NCI-H2029 (cell line): ENCODE measurements around the gene TBX1.
"Not testable (repeated sequence)": the region's sequence is repeated elsewhere in the genome, so short reads cannot be mapped to it uniquely, and the experiment has no call there.

ENCODE experiments used
- DNase-seq: peaks from one replicate; lab custom pipeline; 2025; lab: John Stamatoyannopoulos, UW

TBX1 gene

DNA sequence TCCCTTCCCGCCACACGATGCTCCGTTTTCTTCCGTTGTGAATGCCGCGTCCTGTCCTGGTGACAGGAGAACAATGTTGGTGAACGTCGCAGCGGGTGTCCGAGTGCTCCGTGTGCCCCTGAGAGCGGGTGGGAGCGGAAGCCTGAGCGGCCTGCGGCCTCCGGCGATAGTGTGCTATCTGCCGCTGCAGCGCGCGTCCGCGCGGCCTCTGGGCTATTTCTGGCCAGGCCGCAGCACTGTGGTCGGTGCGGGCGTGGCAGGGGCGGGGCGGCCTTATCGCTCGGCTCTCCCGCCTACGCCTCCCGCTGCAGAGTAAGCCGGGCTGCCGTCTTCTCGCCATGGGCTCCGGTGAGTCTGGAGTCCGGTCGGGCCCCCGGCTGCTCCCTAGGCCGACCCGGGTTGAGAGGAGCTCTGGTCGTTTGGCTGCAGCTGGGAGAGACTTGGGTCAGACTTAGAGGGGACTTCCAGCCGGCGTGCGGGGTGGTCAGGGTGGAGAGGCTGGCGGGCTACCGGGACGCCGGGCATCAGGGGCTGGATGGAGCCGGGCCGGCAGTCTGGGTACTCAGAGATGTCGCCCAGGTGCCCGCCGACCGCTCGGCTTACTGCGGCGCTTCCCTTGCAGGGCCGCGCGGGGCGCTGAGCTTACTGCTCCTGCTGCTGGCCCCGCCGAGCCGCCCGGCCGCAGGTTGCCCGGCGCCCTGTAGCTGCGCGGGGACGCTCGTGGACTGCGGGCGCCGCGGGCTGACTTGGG lies 37.2 kb upstream of the TBX1 start, which contains the start of gene GP1BB:
GP1BB (plus strand) TSS at position 308 of the 751 bp plus-strand sequence; CDS start at position 339, 31 bp downstream.
- no peak for DNase-seq

DNA sequence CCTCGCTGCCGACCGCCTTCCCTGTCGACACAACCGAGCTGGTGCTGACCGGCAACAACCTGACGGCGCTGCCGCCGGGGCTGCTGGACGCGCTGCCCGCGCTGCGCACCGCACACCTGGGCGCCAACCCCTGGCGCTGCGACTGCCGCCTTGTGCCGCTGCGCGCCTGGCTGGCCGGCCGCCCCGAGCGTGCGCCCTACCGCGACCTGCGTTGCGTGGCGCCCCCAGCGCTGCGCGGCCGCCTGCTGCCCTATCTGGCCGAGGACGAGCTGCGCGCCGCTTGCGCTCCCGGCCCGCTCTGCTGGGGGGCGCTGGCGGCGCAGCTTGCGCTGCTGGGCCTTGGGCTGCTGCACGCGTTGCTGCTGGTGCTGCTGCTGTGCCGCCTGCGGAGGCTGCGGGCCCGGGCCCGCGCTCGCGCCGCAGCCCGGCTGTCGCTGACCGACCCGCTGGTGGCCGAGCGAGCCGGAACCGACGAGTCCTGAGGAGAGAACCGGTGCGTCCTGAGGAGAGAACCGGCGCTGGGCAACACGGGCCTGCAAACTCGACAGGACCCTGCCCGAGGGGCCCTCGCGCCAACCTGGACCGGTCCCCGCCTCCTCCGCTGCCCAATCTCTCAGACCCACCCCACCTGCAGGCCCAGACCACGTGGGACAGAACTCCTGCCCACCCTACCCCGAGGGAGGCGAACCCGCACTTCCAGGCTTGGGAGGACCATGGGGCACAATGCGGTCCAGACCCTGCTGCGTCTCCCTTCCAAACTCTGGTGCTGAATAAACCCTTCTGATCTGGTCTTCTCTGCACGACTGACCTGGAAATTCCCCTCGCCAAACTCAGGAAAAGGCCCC lies 36.4 kb upstream of the TBX1 start:
- DNase-seq: no peak

- no peak for DNase-seq
These were observed 35.5 kb upstream of the TBX1 start for GRCh38 chr22:19724927-19725661.

DNA sequence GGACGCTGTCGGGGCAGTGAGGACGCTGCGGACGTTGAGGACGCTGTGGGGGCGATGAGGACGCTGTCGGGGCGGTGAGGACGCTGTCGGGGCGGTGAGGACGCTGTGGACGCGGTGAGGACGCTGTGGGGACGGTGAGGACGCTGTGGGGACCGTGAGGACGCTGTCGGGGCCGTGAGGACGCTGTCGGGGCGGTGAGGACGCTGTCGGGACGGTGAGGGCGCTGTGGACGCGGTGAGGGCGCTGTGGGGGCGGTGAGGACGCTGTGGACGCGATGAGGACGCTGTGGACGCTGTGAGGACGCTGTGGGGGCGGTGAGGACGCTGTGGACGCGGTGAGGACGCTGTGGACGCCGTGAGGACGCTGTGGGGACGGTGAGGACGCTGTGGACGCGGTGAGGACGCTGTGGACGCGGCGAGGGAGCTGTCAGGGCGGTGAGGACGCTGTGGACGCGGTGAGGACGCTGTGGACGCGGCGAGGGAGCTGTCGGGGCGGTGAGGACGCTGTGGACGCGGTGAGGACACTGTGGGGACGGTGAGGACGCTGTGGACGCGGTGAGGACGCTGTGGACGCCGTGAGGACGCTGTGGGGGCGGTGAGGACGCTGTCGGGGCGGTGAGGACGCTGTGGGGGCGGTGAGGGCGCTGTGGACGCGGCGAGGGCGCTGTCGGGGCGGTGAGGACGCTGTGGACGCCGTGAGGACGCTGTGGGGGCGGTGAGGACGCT lies 34.4 kb upstream of the TBX1 start:
- not testable (repeated sequence) for DNase-seq

GRCh38 chr22:19727310-19728150 lies 33.0 kb upstream of the TBX1 start:
- no peak for DNase-seq

DNA sequence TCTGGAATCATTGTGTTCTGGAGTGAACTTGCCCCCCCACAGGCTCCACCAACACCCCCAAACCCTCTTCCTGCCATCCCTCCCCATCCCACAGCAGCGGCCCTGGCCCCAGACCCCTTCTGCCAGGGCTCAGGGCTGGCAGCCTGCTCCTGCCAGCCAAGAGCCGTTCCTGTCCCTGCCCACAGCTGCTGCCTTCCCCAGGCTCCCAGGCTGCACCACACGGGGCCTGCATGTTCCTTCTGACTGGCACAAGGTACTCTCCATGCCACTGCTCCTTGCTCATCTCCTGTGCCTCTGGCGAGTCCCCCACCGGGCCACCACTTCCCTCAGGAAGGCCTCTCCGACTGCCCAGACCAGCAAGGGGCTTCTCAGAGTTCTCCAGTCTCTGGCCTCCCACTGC lies 32.3 kb upstream of the TBX1 start:
- DNase-seq: no peak

- DNase-seq: no peak
These were observed 31.7 kb upstream of the TBX1 start for GRCh38 chr22:19728836-19729235.

DNA sequence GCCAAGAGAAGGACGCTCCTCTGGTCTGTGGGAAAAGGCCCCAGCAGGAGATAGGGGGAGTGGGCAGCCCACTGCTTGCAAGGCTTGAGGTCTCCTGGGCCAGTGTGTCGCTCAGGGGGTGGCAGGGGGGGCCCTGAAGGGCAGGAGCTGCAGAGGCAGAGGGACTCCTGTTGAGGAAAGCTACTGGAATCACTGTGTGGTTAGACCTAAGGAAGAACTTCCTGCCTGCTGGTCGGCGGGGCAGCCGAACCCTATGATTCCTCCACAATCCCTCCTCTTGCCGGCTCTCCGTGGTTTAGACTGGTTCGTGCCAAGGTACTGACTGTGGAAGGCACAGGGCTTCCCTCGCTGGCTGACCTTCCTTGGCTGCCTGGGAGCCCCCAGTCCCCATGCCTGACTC lies 31.1 kb upstream of the TBX1 start:
- DNase-seq: no peak

- no peak for DNase-seq
These were observed 30.4 kb upstream of the TBX1 start for GRCh38 chr22:19730198-19730597.

DNA sequence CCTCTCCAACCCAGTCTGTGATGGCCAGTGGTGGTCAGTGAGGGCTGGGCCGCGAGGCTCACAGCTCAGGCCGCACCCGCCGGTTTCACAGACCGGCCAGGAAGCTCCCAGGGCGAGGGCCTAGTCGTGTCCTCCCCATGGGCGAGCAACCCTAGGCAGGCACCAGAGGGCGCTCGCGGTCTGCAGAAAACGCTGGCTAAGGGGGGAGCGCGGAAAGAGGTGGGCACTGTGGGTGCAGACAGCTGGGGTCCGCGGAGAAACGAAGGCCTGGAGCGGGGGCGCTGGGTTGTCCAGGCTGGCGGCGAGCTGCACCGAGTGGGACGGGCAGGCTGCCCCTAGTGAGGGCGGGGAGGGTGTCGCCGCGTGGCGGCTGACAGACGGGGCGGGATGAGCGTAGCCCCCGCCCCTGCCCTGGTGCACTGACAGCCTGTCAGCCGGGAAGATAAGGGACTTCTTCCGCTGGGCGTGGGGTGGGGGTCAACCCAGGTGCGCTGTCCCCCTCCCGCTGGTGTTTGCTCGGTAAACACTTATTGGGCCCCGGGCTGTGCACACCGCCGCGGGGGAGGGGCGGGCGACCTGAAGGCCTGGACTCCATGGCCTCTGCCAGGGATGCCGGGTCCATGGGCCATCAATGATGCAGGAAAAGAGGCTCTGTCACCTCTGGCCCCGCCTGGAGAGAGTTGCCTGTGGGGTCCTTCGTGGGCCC lies 29.8 kb upstream of the TBX1 start:
- DNase-seq: peak; percentile 69

DNA sequence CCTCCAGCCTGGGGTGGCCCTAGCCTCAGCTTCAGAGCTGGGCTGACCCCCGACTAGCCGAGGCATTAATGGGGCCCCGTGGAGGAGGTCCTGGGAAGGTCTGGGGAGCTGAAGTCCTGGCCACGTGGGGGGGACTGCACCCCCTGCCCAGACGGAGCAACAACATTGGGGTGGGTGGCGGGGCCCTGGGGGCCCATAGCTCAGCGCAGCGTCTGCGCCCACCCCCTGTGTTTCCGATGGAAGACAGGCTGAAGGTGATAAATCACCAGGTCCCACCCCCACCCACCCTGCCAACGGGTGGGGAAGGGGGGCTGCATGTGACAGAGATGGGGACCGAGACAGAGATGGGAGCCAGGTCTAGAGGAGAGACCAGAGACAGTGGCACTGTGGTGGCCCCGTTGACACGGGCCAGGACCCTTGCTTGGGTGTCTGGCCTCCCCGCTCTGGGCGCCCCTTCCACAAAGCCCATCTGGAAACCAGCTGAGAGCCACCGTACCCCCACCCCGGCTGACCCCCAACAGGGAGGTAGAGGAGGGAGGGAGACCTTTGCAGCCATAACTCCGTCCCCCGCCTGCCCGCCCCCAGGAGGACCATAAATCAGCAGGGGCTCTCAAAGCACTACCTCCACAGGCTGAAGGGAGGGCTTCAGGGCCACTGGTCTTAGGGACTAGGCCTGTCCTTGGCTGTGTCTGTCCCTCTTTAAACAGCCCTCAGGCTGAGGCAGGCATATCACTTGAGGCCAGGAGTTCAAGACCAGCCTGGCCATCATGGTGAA lies 29.0 kb upstream of the TBX1 start:
- no peak for DNase-seq

DNA sequence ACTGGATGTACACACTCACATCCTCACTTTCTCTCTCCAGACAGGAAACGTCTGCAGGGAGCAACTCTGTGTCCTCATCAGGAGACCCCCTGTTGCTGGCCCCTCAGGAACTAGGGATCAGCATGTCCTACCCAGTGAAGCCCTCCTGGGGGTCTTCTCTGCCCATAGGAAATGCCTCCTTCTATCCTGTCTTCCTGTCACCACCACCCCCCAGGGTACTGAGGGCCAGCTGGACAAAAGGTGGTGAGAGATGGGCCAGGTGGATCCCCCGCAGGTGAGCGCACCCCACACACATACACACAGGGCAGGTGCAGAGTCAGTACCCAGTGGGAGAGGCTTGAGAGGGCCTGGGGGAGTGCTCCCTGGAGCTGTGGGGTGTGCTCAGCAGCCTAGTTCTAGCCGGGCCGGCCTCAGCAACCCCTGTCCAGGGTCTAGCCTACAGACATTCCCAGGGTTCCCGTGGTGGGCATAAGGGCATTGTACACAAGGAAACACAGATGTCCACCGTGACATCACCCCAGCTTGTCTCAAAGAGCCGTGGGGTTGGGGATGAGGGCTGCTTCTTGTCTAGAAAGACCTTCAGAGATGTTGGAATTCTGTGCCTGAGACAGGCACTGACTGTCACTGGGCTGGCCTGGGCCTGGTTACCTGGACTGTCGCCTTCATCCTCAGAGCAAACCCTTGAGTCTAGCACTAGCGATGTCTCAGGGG lies 28.0 kb upstream of the TBX1 start:
- DNase-seq: no peak

DNA sequence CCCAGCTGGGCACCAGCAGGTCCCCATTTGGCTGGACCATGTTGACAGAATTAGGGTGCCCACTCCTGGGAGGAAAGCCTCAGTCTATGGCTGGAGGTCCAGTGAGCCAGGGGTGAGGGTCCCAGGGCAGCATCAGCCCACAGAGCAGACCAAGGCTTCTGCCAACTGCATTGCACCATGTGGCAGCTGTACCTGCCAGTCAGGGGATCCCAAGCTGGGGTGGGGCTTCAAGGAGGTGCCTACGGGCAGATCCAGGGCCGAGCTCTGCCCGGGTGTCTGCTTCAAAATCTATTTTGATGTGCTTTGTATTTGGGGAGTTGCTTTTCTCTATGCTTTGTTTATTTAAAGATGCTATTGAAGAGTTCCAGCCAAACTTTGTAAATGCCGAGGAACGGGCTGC lies 26.8 kb upstream of the TBX1 start:
- DNase-seq: no peak

- no peak for DNase-seq
These were observed 26.4 kb upstream of the TBX1 start for GRCh38 chr22:19734163-19734562.

DNA sequence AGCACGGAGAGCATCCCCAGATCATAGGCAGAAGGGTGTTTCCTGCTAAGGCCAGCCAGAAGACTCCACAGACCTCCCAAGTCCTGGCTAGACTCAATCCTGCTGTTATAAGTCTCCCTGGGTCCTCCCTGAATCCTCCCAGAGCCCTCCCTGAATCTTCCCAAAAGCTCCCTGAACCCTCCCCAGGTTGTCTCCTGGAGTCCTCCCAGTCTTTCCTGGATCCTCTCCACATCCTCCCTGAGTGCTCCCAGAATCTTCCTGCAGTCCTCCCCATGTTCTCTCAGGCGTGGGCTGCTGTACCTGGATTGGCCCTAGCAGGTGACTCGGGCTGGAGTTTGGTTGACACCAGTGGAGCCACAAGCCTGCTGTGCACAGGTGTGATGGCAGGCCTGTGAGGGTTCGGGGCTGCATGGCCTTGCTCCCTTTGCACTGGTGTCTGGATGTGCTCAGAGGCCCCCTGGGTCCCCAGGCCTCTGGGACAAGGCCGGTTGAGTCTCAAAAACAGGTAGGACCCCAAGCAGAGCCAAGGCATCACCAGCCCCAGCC lies 25.7 kb upstream of the TBX1 start:
- no peak for DNase-seq

- no peak for DNase-seq
These were observed 24.7 kb upstream of the TBX1 start for GRCh38 chr22:19735665-19736510.

DNA sequence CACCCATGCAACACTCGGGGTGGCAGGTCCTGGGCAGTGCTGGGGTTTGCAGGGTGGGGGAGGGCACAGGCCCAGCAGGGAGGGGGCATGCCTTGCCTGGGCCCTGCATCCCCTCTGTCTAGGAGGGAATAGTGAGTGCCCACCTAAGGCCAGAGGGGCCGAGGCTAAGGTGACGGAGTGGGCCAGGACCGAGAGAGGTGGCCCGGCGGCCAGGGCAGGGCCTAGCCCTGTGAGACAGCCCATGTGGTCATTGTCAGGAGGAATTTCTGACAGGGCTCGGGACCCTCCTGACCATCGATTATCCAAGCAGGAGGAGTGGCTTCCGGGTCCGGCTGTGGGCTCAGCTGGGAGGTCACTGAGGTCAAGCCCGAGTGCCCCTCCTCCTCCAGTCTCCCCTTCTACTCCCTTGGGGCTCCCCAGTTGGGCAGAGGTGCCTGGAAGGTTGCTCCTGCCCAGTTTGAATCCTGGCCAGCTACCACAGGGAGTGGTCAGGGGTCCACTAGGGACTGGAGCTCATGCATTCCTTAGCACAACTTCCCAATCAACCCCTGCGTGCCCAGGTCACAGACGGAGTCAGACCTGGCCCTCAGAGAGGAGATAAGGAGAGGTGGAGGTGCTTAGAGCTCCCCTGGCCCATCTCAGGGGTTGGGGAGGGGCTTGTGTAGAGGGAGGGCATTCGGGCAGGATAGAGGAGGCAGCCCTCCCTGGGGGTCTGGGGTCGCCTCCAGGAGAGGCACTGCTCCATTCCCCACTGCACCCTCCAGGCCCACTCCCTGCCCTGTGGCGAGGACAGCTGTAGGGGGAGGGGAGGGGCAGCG lies 22.5 kb upstream of the TBX1 start:
- no peak for DNase-seq
